ENCODE results near the gene RSL24D1.

RSL24D1 gene

GRCh38 chr15:55197362-55197705 is 593 bp upstream of the RSL24D1 start:
- H2AFZ ChIP-seq (ENCODE audit: low read depth, low read length), result peak overlapping the region; percentile 93
- H3K27ac ChIP-seq (ENCODE audit: low read length), result peak overlapping the region; percentile 83

GRCh38 chr15:55195996-55196395 is 745 bp downstream of the RSL24D1 start:
- Histone ChIP-seq H4K20me1 (ENCODE audit: insufficient read depth, low read length) (peaks cover 33% of the 10 kb centered on the region), H3K27me3 (ENCODE audit: low read depth, low read length) (no peaks in the 10 kb centered on the region), H3K36me3 (replicated peaks; ENCODE audit: low read depth, low read length) (peaks cover 24% of the 10 kb centered on the region), H3K4me2 (ENCODE audit: low read length) (peak overlapping the region; percentile 92), H3K4me3 (ENCODE audit: low read length) (peak overlapping the region; percentile 99), H3K27ac (ENCODE audit: low read length) (peak overlapping the region; percentile 83), H3K79me2 (ENCODE audit: low read length) (peaks cover 58% of the 10 kb centered on the region), H3K9ac (ENCODE audit: low read length) (peak overlapping the region; percentile 99), H3K9me3 (ENCODE audit: insufficient read depth, low read length) (no peaks in the 10 kb centered on the region), H2AFZ (ENCODE audit: low read depth, low read length) (0 out of 2 replicates have a peak overlapping the region, but pooled peaks have one; percentile 81), H3K4me1 (ENCODE audit: low read length) (peaks cover 29% of the 10 kb centered on the region)
- TF ChIP-seq EZH2phosphoT487 (IDR thresholded peaks at IDR 0.05; ENCODE audit: low read depth) (no peak), CTCF (IDR thresholded peaks at IDR 0.05; ENCODE audit: low read depth, low read length) (no peak)

More at GRCh38 chr15:55197362-55197705, 593 bp upstream of the RSL24D1 start:
- peak overlapping the region; percentile 85 for H3K9ac ChIP-seq (ENCODE audit: low read length)
- peaks cover 33% of the 10 kb centered on the region for H4K20me1 ChIP-seq (ENCODE audit: insufficient read depth, low read length)
- H3K9me3 ChIP-seq (ENCODE audit: insufficient read depth, low read length), result no peaks in the 10 kb centered on the region
- H3K79me2 ChIP-seq (ENCODE audit: low read length), result peaks cover 45% of the 10 kb centered on the region
- peak overlapping the region; percentile 99 for H3K4me3 ChIP-seq (ENCODE audit: low read length)
- peak overlapping the region; percentile 77 for H3K4me2 ChIP-seq (ENCODE audit: low read length)
- no peak for TF ChIP-seq EZH2phosphoT487 (IDR thresholded peaks at IDR 0.05; ENCODE audit: low read depth)
- 0 out of 2 replicates have a peak, but pooled peaks have one; percentile 6 for TF ChIP-seq CTCF (IDR thresholded peaks at IDR 0.05; ENCODE audit: low read depth, low read length)
- H3K27me3 ChIP-seq (ENCODE audit: low read depth, low read length), result no peaks in the 10 kb centered on the region
- H3K4me1 ChIP-seq (ENCODE audit: low read length), result peaks cover 29% of the 10 kb centered on the region
- H3K36me3 ChIP-seq (replicated peaks; ENCODE audit: low read depth, low read length), result peaks cover 11% of the 10 kb centered on the region

- Histone ChIP-seq H3K79me2 (ENCODE audit: low read length) (peaks cover 75% of the 10 kb centered on the region), H3K9me3 (ENCODE audit: insufficient read depth, low read length) (no peaks in the 10 kb centered on the region), H3K4me3 (ENCODE audit: low read length) (peak overlapping the region; percentile 99; the same call in 1 of the 2 replicates), H2AFZ (ENCODE audit: low read depth, low read length) (no peak overlapping the region), H3K4me1 (ENCODE audit: low read length) (peaks cover 29% of the 10 kb centered on the region), H4K20me1 (ENCODE audit: insufficient read depth, low read length) (peaks cover 33% of the 10 kb centered on the region), H3K36me3 (replicated peaks; ENCODE audit: low read depth, low read length) (peaks cover 32% of the 10 kb centered on the region), H3K27ac (ENCODE audit: low read length) (no peak overlapping the region), H3K9ac (ENCODE audit: low read length) (no peak overlapping the region), H3K27me3 (ENCODE audit: low read depth, low read length) (no peaks in the 10 kb centered on the region), H3K4me2 (ENCODE audit: low read length) (peak overlapping the region; percentile 92)
- TF ChIP-seq EZH2phosphoT487 (IDR thresholded peaks at IDR 0.05; ENCODE audit: low read depth) (no peak), CTCF (IDR thresholded peaks at IDR 0.05; ENCODE audit: low read depth, low read length) (no peak)
These were observed 2.5 kb downstream of the RSL24D1 start for GRCh38 chr15:55194256-55194655.

GRCh38 chr15:55186331-55186730 is 10.4 kb downstream of the RSL24D1 start:
- Histone ChIP-seq H4K20me1 (ENCODE audit: insufficient read depth, low read length) (peaks cover 26% of the 10 kb centered on the region; the same call in 1 of the 2 replicates), H2AFZ (ENCODE audit: low read depth, low read length) (no peak overlapping the region), H3K9ac (ENCODE audit: low read length) (no peak overlapping the region), H3K27ac (ENCODE audit: low read length) (no peak overlapping the region), H3K79me2 (ENCODE audit: low read length) (peaks cover 71% of the 10 kb centered on the region), H3K9me3 (ENCODE audit: insufficient read depth, low read length) (no peaks in the 10 kb centered on the region), H3K4me2 (ENCODE audit: low read length) (no peak overlapping the region), H3K36me3 (replicated peaks; ENCODE audit: low read depth, low read length) (peaks cover 53% of the 10 kb centered on the region), H3K4me1 (ENCODE audit: low read length) (no peaks in the 10 kb centered on the region), H3K4me3 (ENCODE audit: low read length) (no peak overlapping the region), H3K27me3 (ENCODE audit: low read depth, low read length) (no peaks in the 10 kb centered on the region)
- TF ChIP-seq CTCF (IDR thresholded peaks at IDR 0.05; ENCODE audit: low read depth, low read length) (no peak), EZH2phosphoT487 (IDR thresholded peaks at IDR 0.05; ENCODE audit: low read depth) (no peak)

All from OCI-LY3 (cell line).